ENCODE measurements around the gene TUBAL3. TPM values are rescaled to one million over a fixed set of nuclear protein-coding genes. Genes with fewer than 3 reads are reported as not detected.

The TUBAL3 gene
- total RNA-seq, 1 donor from 2014 or later = not detected

- no peaks in the 10 kb centered on the region for H3K9me3 ChIP-seq
- TF ChIP-seq, protein P1, sequence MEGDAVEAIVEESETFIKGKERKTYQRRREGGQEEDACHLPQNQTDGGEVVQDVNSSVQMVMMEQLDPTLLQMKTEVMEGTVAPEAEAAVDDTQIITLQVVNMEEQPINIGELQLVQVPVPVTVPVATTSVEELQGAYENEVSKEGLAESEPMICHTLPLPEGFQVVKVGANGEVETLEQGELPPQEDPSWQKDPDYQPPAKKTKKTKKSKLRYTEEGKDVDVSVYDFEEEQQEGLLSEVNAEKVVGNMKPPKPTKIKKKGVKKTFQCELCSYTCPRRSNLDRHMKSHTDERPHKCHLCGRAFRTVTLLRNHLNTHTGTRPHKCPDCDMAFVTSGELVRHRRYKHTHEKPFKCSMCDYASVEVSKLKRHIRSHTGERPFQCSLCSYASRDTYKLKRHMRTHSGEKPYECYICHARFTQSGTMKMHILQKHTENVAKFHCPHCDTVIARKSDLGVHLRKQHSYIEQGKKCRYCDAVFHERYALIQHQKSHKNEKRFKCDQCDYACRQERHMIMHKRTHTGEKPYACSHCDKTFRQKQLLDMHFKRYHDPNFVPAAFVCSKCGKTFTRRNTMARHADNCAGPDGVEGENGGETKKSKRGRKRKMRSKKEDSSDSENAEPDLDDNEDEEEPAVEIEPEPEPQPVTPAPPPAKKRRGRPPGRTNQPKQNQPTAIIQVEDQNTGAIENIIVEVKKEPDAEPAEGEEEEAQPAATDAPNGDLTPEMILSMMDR (IDR thresholded peaks at IDR 0.05) = no peak
- no peak overlapping the region for H3K4me3 ChIP-seq
- H3K36me3 ChIP-seq = no peaks in the 10 kb centered on the region
- peaks cover 6% of the 10 kb centered on the region for H3K4me1 ChIP-seq
- intact Hi-C loops (cut with DNase I) = loop anchor here (10.0 kb wide), 1 partner anchor 181 kb away; no protein-coding TSS in a partner anchor
- no peak overlapping the region for H3K27ac ChIP-seq
- no peak for DNase-seq
- no peak for ATAC-seq
- no peaks in the 10 kb centered on the region for H3K27me3 ChIP-seq (ENCODE audit: low read depth)
These were observed 38.8 kb upstream of the TUBAL3 start for GRCh38 chr10:5443429-5443828.

DNA sequence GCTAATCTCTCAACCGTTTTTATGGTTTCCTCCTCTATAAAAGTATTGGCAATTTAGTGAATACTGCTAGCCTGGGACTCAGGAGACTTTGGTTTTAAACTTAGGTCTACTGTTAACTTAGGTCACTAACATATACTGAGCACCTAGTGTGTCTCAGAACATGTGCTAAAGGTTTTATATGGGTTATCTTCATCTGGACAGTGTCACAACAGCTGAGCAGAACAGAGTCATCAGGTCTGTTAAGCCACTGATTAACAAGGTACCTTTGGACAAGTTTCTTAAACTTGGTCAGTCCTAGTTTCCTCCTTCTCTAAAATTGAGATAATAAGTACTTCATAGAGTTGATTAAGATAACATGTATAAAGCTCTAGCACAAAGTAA, 38.4 kb upstream of the TUBAL3 start:
- ATAC-seq = no peak
- no peak overlapping the region for H3K4me3 ChIP-seq
- no peaks in the 10 kb centered on the region for H3K9me3 ChIP-seq
- TF ChIP-seq, protein P1 (IDR thresholded peaks at IDR 0.05) = no peak
- intact Hi-C loops (cut with DNase I) = loop anchor here (10.0 kb wide), 1 partner anchor 182 kb away; no protein-coding TSS in a partner anchor
- no peaks in the 10 kb centered on the region for H3K36me3 ChIP-seq
- H3K4me1 ChIP-seq = peaks cover 6% of the 10 kb centered on the region
- H3K27me3 ChIP-seq (ENCODE audit: low read depth) = no peaks in the 10 kb centered on the region
- no peak overlapping the region for H3K27ac ChIP-seq
- no peak for DNase-seq

- intact Hi-C loops (cut with DNase I) = loop anchor here (10.0 kb wide), 1 partner anchor 182 kb away; no protein-coding TSS in a partner anchor
- Histone ChIP-seq H3K4me3 (no peak overlapping the region), H3K9me3 (no peaks in the 10 kb centered on the region), H3K4me1 (peaks cover 6% of the 10 kb centered on the region), H3K36me3 (no peaks in the 10 kb centered on the region), H3K27me3 (ENCODE audit: low read depth) (no peaks in the 10 kb centered on the region), H3K27ac (no peak overlapping the region)
- TF ChIP-seq, protein P1 (IDR thresholded peaks at IDR 0.05) = peak; percentile 72
- DNase-seq (no peak), ATAC-seq (peak in 1 of 2 donors; percentile 27)
These were observed 37.7 kb upstream of the TUBAL3 start for GRCh38 chr10:5442065-5442989.

- TF ChIP-seq, protein P1 (IDR thresholded peaks at IDR 0.05) = no peak
These were observed 36.5 kb upstream of the TUBAL3 start for GRCh38 chr10:5441106-5441505.

DNA sequence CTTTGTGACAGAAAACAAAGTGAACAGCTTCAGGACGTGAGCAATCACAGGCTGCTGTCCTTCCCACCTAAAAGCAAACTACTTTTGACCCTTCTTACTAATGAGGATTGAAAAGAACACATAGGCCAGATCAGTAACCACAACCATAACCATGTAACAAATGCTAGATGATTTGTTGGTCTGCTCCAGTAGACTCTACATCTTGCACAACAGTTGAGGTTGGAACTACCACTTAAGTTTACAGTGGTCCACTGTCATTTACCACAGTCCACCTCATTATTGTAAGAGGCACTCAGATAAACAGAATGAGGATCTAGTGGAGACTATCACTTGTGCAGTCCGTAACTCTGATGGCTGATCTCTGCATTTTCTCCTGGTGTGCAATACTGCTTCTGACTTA, 35.6 kb upstream of the TUBAL3 start:
- no peak overlapping the region for H3K27ac ChIP-seq
- intact Hi-C loops (cut with DNase I) = loop anchor here (10.0 kb wide), 1 partner anchor 185 kb away; no protein-coding TSS in a partner anchor
- H3K9me3 ChIP-seq = no peaks in the 10 kb centered on the region
- no peaks in the 10 kb centered on the region for H3K27me3 ChIP-seq (ENCODE audit: low read depth)
- no peak overlapping the region for H3K4me3 ChIP-seq
- no peaks in the 10 kb centered on the region for H3K36me3 ChIP-seq
- DNase-seq (no peak), ATAC-seq (no peak)
- TF ChIP-seq, protein P1 (IDR thresholded peaks at IDR 0.05) = no peak
- H3K4me1 ChIP-seq = no peaks in the 10 kb centered on the region

More at GRCh38 chr10:5441106-5441505, 36.5 kb upstream of the TUBAL3 start:
- intact Hi-C loops (cut with DNase I) = loop anchor here (10.0 kb wide), 1 partner anchor 184 kb away; no protein-coding TSS in a partner anchor
- Histone ChIP-seq H3K4me3 (no peak overlapping the region), H3K27ac (no peak overlapping the region), H3K36me3 (no peaks in the 10 kb centered on the region), H3K27me3 (ENCODE audit: low read depth) (no peaks in the 10 kb centered on the region), H3K9me3 (no peaks in the 10 kb centered on the region), H3K4me1 (peaks cover 2% of the 10 kb centered on the region)
- ATAC-seq (peak in 1 of 2 donors; percentile 34), DNase-seq (no peak)

Data from lower lobe of right lung (tissue), 2 donors.